Measurements from ENCODE around the gene MEGF6.

The MEGF6 gene

GRCh38 chr1:3519301-3519885, 91.9 kb downstream of the MEGF6 start:
- TF ChIP-seq GATA1 (IDR thresholded peaks at IDR 0.05; ENCODE audit: low read depth, low read length) (no peak), POLR2A (IDR thresholded peaks at IDR 0.05; ENCODE audit: low read length) (no peak)
- no peak for DNase-seq

DNA sequence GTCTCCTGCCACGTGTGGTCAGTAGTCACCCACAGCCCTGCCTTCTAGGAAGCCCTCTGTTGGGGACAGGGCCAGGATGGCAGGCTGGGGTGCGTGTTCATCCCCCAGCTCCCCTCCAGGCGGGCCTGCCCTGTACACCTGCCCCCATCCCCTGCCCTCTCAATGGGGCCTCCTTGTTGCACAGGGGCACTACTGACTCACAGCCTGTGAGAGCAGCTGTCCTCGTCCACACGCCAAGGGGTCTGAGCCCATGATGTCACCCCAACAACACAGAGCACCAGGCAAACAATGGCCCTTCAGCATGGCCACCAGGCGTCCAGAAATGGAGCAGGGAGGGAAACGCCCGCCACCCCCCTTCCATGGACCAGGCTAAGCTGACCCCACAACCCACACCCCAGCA, 92.6 kb downstream of the MEGF6 start:
- no peak for TF ChIP-seq GATA1 (IDR thresholded peaks at IDR 0.05; ENCODE audit: low read depth, low read length)
- TF ChIP-seq POLR2A (IDR thresholded peaks at IDR 0.05; ENCODE audit: low read length): no peak
- DNase-seq: no peak

DNA sequence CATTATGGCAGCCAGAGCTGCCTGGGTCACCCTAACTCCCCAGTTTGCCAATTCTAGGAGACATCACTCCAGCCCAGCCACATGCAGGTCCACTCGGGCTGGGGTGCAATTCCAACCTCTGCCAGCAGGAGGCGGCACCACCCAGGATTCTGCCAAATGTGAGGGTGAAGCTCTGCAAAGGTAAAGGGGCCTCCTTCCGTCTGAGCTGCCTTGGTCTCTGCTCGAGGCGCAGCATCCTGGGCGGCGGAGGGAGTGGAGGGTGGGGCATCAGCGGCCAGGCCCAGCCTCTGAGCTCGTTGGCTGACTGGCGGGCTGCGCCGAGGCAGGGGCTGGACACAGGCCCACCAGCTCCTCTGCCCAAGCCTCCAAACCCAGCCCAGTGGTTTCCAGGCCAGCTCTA, 93.1 kb downstream of the MEGF6 start:
- peak in 1 of 2 experiments; percentile 17 for DNase-seq

DNA sequence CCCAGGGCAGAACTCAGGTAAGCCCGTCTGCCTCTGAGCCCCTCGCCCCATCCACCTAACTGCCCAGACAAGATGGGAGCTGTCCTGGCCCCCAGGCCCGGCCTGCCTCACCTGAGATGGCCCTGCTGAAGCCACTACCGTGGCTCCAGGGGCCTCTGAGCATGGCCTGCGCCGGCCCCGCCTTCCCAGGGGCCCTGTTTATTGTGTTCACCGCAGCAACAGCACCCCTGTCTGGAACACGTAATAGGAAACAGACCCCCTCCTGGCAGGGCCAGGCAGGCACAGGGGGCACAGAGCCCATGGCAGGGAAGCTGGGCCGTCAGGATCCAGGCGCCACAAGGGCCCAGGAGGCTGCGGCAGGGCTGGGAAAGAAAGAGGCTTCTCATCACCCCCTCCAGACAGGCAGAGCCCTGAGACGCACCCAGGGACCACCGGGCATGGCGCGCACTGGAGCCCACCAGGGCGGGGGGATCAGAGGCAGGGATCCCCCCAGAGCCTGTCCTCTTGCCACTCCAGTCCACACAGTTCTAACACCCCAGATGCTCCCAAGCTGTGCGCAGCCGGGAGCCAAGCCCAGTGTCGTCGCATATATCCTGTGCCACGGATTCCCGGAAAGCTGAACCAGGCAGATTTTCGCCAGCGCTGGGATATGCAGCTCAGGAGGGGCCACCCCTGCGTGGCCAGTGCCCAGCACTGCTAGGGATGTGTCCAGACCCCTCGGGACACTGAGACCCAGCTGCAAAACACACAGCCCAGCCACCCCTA, 94.2 kb downstream of the MEGF6 start:
- no peak for TF ChIP-seq POLR2A (IDR thresholded peaks at IDR 0.05; ENCODE audit: low read length)
- TF ChIP-seq GATA1 (IDR thresholded peaks at IDR 0.05; ENCODE audit: low read depth, low read length): no peak
- no peak for DNase-seq

More for the DNA sequence above, 93.1 kb downstream of the MEGF6 start:
- TF ChIP-seq POLR2A (IDR thresholded peaks at IDR 0.05; ENCODE audit: low read length): no peak
- TF ChIP-seq GATA1 (IDR thresholded peaks at IDR 0.05; ENCODE audit: low read depth, low read length): no peak

- TF ChIP-seq GATA1 (IDR thresholded peaks at IDR 0.05; ENCODE audit: low read depth, low read length) (no peak), POLR2A (IDR thresholded peaks at IDR 0.05; ENCODE audit: low read length) (no peak)
- DNase-seq: no peak
These were observed 94.8 kb downstream of the MEGF6 start for GRCh38 chr1:3516481-3516869.

GRCh38 chr1:3515774-3516480, 95.4 kb downstream of the MEGF6 start:
- TF ChIP-seq GATA1 (IDR thresholded peaks at IDR 0.05; ENCODE audit: low read depth, low read length) (no peak), POLR2A (IDR thresholded peaks at IDR 0.05; ENCODE audit: low read length) (no peak)
- DNase-seq: no peak

DNA sequence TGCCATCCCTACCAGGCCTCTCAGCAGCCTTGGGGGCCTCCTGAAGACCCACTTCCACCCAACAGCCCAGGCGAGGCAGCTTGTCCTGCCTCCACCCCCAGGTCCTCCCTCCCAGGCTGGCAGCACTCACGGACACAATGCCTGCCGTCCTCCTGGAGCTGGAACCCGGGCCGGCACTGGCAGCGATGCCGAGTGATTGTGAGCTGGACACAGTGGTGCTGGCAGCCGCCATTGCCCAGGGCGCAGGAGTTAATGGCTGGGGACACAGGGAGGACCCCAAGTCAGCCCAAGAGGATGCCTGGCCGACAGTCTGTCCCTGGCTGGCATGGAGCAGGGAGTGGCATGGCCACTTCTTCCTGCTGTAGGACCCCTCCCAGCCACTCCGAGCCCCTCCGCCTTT, 96.0 kb downstream of the MEGF6 start:
- TF ChIP-seq POLR2A (IDR thresholded peaks at IDR 0.05; ENCODE audit: low read length): no peak
- TF ChIP-seq GATA1 (IDR thresholded peaks at IDR 0.05; ENCODE audit: low read depth, low read length): no peak
- no peak for DNase-seq

DNA sequence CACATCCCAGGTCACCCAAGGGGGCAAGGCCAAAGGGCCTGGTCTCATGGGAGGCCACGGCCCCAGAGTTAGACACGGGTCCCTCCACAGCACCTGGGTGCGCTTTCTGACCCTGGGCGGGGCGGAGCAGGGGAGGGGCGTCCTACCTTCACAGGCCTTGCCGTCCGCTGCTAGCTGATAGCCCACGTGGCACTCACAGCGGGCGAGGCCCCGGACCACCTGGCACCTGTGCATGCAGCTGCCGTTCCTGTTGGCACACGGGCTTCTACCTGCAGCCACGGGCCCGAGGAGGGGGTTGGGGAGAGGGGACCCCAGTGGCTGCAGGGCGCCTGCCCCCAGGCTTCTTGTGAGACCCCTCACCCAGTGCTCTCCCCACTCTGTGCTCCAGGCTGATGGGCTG, 96.9 kb downstream of the MEGF6 start:
- no peak for DNase-seq
- TF ChIP-seq GATA1 (IDR thresholded peaks at IDR 0.05; ENCODE audit: low read depth, low read length): no peak
- no peak for TF ChIP-seq POLR2A (IDR thresholded peaks at IDR 0.05; ENCODE audit: low read length)

GRCh38 chr1:3511856-3512255, 99.5 kb downstream of the MEGF6 start:
- DNase-seq: no peak
- TF ChIP-seq POLR2A (IDR thresholded peaks at IDR 0.05; ENCODE audit: low read length) (no peak), GATA1 (IDR thresholded peaks at IDR 0.05; ENCODE audit: low read depth, low read length) (no peak)

DNA sequence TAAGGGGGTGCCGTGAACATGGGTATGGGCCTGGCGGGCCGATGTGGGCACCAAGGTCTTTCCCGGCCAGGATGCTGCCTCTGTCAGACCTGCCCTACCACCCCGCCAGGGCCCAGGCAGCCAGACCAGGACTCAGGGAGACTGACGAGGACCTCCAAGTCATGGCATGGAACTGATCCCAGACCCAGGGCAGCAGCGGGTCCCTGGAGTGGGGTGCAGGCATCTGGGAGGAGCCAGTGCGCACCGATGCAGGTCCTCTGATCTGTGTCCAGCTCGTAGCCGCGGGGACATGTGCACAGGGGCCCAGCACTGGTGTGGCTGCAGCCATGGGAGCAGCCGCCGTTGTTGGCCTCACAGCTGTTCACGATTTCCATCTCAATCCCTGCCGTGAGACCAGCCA, 100.0 kb downstream of the MEGF6 start:
- no peak for DNase-seq
- TF ChIP-seq POLR2A (IDR thresholded peaks at IDR 0.05; ENCODE audit: low read length): no peak
- TF ChIP-seq GATA1 (IDR thresholded peaks at IDR 0.05; ENCODE audit: low read depth, low read length): no peak

DNA sequence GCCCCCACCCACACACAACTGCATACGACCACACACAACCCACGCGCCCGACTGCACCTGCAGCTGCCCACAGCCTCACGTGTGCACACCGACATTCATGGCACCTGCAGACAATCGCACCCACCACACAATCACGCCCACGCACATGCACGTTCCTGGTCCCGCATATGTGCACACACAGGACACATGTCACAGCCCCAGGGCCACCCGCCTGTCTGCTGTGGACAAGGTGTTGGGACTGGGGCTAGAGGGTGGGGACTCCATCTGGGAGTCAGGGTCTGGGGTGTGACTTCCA, 100.4 kb downstream of the MEGF6 start:
- no peak for DNase-seq
- TF ChIP-seq GATA1 (IDR thresholded peaks at IDR 0.05; ENCODE audit: low read depth, low read length) (no peak), POLR2A (IDR thresholded peaks at IDR 0.05; ENCODE audit: low read length) (no peak)

- TF ChIP-seq POLR2A (IDR thresholded peaks at IDR 0.05; ENCODE audit: low read length): no peak
- TF ChIP-seq GATA1 (IDR thresholded peaks at IDR 0.05; ENCODE audit: low read depth, low read length): no peak
These were observed 101.0 kb downstream of the MEGF6 start for GRCh38 chr1:3510136-3510955.

GRCh38 chr1:3509721-3510120, 101.6 kb downstream of the MEGF6 start:
- no peak for TF ChIP-seq POLR2A (IDR thresholded peaks at IDR 0.05; ENCODE audit: low read length)
- TF ChIP-seq GATA1 (IDR thresholded peaks at IDR 0.05; ENCODE audit: low read depth, low read length): no peak
- no peak for DNase-seq

More at GRCh38 chr1:3510136-3510955, 101.0 kb downstream of the MEGF6 start:
- DNase-seq: no peak

Measured in erythroblast (primary cell).